Endodermal cell (in vitro differentiated cells): ENCODE measurements around the gene PCNX4. TPM values are rescaled to one million over a fixed set of nuclear protein-coding genes. Genes with fewer than 3 reads are reported as not detected.

Experiments
- DNase-seq: peaks from one replicate; pipeline ENCODE4 v3.0.0-alpha.2; 2017
- H3K27ac ChIP-seq: 2 replicates; pipeline ENCODE4 v1.5.1; 2013; ENCODE audit warnings: mild to moderate bottlenecking, low read depth, low read length, moderate library complexity
- H3K27me3 ChIP-seq: 2 replicates; pipeline ENCODE4 v1.6.1; 2013; ENCODE audit warnings: mild to moderate bottlenecking, low read length, moderate library complexity; ENCODE audit not compliant: insufficient read depth, control insufficient read depth, poor library complexity, severe bottlenecking
- H3K36me3 ChIP-seq: 2 replicates; pipeline ENCODE4 v1.7.0; 2013; ENCODE audit warnings: mild to moderate bottlenecking, low read length, moderate library complexity; ENCODE audit not compliant: control insufficient read depth, insufficient read depth
- H3K4me1 ChIP-seq: one replicate; pipeline ENCODE4 v1.7.0; 2013; ENCODE audit warnings: low read length; ENCODE audit not compliant: control insufficient read depth, insufficient read depth
- H3K4me3 ChIP-seq: 2 replicates; pipeline ENCODE4 v1.5.1; 2013; ENCODE audit warnings: mild to moderate bottlenecking, low read length, moderate library complexity
- H3K9ac ChIP-seq: 2 replicates; pipeline ENCODE4 v1.6.1; 2013; ENCODE audit warnings: mild to moderate bottlenecking, low read length, moderate library complexity; ENCODE audit not compliant: poor library complexity, severe bottlenecking; ENCODE audit errors: extremely low read depth
- H3K9me3 ChIP-seq: 2 replicates; pipeline ENCODE4 v1.6.1; 2013; ENCODE audit warnings: mild to moderate bottlenecking, low read length, moderate library complexity; ENCODE audit not compliant: control insufficient read depth
- H3K27ac Mint-ChIP-seq: 2 replicates; pipeline ENCODE4 v1.8.0; 2020; ENCODE audit warnings: mixed read lengths
- H3K27me3 Mint-ChIP-seq: 2 replicates; pipeline ENCODE4 v1.8.0; 2021; ENCODE audit warnings: mild to moderate bottlenecking, mixed read lengths; ENCODE audit not compliant: insufficient read depth
- H3K36me3 Mint-ChIP-seq: 2 replicates; pipeline ENCODE4 v1.8.0; 2020; ENCODE audit warnings: low read depth, mixed read lengths
- H3K4me1 Mint-ChIP-seq: 2 replicates; pipeline ENCODE4 v1.8.0; 2020; ENCODE audit warnings: mixed read lengths
- H3K4me3 Mint-ChIP-seq: 2 replicates; pipeline ENCODE4 v1.8.0; 2020; ENCODE audit warnings: mild to moderate bottlenecking, moderate library complexity, mixed read lengths
- H3K9me3 Mint-ChIP-seq: 2 replicates; pipeline ENCODE4 v1.8.0; 2020; ENCODE audit warnings: mild to moderate bottlenecking, mixed read lengths
- WGBS, 2 experiments: methylation state at CpG; one replicate each; pipeline versions ENCODE4 v1.1.5 to v1.1.7; 2013; ENCODE audit warnings: missing lambda C conversion rate in 2 of 2, mixed read lengths in 1 of 2; ENCODE audit not compliant: insufficient coverage in 1 of 2, insufficient read length in 1 of 2; 5-methylcytosine and 5-hydroxymethylcytosine counted together
- total RNA-seq, 2 donors: library from RNA; stranded (reverse); fragmentation: NEBNext Ultra II Directional in 1 of 2; extraction: Animal tissue kit (Norgen Biotek cat#: 25700) in 1 of 2; gene quantifications; 2 replicates in 1 of 2; 3 replicates in 1 of 2; pipeline ENCODE4 v1.2.1, GENCODE V29; 2021
- TF ChIP-seq, protein P1 (sequence below): fragments of 200-600 bp; sonication (generic); conservative IDR thresholded peaks from 2 replicates; pipeline ENCODE4 v1.5.0; 2021; ENCODE audit warnings: antibody characterized with exemption, mild to moderate bottlenecking

The PCNX4 gene
- total RNA-seq, 2 donors from 2014 or later = 61.1 to 74.3 TPM

- H3K9me3 ChIP-seq = peaks cover 15% of the 10 kb centered on the region
- H3K4me1 Mint-ChIP-seq = peaks cover 8% of the 10 kb centered on the region
- no peak overlapping the region for H3K27ac ChIP-seq
- no peak overlapping the region for H3K4me3 Mint-ChIP-seq
- peaks cover 29% of the 10 kb centered on the region for H3K36me3 Mint-ChIP-seq
- no peaks in the 10 kb centered on the region for H3K27me3 ChIP-seq
- TF ChIP-seq, protein P1, sequence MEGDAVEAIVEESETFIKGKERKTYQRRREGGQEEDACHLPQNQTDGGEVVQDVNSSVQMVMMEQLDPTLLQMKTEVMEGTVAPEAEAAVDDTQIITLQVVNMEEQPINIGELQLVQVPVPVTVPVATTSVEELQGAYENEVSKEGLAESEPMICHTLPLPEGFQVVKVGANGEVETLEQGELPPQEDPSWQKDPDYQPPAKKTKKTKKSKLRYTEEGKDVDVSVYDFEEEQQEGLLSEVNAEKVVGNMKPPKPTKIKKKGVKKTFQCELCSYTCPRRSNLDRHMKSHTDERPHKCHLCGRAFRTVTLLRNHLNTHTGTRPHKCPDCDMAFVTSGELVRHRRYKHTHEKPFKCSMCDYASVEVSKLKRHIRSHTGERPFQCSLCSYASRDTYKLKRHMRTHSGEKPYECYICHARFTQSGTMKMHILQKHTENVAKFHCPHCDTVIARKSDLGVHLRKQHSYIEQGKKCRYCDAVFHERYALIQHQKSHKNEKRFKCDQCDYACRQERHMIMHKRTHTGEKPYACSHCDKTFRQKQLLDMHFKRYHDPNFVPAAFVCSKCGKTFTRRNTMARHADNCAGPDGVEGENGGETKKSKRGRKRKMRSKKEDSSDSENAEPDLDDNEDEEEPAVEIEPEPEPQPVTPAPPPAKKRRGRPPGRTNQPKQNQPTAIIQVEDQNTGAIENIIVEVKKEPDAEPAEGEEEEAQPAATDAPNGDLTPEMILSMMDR = no peak
- H3K36me3 ChIP-seq = peaks cover 24% of the 10 kb centered on the region
- 100% methylated on average over 1 of the region's 1 CpG; no CpG with 5 or more reads in 1 of the 2 experiments for WGBS, 2 experiments
- peaks cover 8% of the 10 kb centered on the region for H3K9me3 Mint-ChIP-seq
- H3K4me1 ChIP-seq = no peaks in the 10 kb centered on the region
- no peak for DNase-seq
- no peak overlapping the region for H3K27ac Mint-ChIP-seq
- H3K9ac ChIP-seq = no peak overlapping the region
- H3K4me3 ChIP-seq = no peak overlapping the region
- no peaks in the 10 kb centered on the region for H3K27me3 Mint-ChIP-seq
Observed at GRCh38 chr14:60101786-60102185, 10.1 kb downstream of the PCNX4 start.

- peaks cover 8% of the 10 kb centered on the region for H3K4me1 Mint-ChIP-seq
Observed at GRCh38 chr14:60102389-60102788, 10.7 kb downstream of the PCNX4 start.

GRCh38 chr14:60106339-60106738 is 14.6 kb downstream of the PCNX4 start:
- H3K36me3 Mint-ChIP-seq = peaks cover 31% of the 10 kb centered on the region
- H3K4me1 Mint-ChIP-seq = peaks cover 3% of the 10 kb centered on the region
- H3K9me3 Mint-ChIP-seq = no peaks in the 10 kb centered on the region
- TF ChIP-seq, protein P1 = no peak
- no peaks in the 10 kb centered on the region for H3K4me1 ChIP-seq
- no peak overlapping the region for H3K27ac Mint-ChIP-seq
- H3K27ac ChIP-seq = no peak overlapping the region
- H3K27me3 Mint-ChIP-seq = no peaks in the 10 kb centered on the region
- no peaks in the 10 kb centered on the region for H3K9me3 ChIP-seq
- no peak for DNase-seq
- H3K4me3 Mint-ChIP-seq = no peak overlapping the region
- H3K9ac ChIP-seq = no peak overlapping the region
- H3K27me3 ChIP-seq = no peaks in the 10 kb centered on the region
- WGBS, 2 experiments = 90 to 97% methylated on average over 2 of the region's 2 CpGs
- peaks cover 27% of the 10 kb centered on the region for H3K36me3 ChIP-seq
- no peak overlapping the region for H3K4me3 ChIP-seq

More at GRCh38 chr14:60102389-60102788, 10.7 kb downstream of the PCNX4 start:
- peaks cover 26% of the 10 kb centered on the region for H3K36me3 Mint-ChIP-seq
- Histone ChIP-seq H3K36me3 (peaks cover 18% of the 10 kb centered on the region), H3K27me3 (no peaks in the 10 kb centered on the region), H3K4me1 (no peaks in the 10 kb centered on the region), H3K27ac (no peak overlapping the region), H3K9ac (no peak overlapping the region), H3K4me3 (no peak overlapping the region), H3K9me3 (peaks cover 12% of the 10 kb centered on the region)
- peak overlapping the region; percentile 76 for H3K27ac Mint-ChIP-seq
- H3K27me3 Mint-ChIP-seq = no peaks in the 10 kb centered on the region
- whole genome bisulfite sequencing, 2 experiments = 92 to 100% methylated on average over 1 to 2 of the region's 2 CpGs
- DNase-seq = no peak
- H3K4me3 Mint-ChIP-seq = no peak overlapping the region
- TF ChIP-seq, protein P1 = no peak
- peaks cover 8% of the 10 kb centered on the region for H3K9me3 Mint-ChIP-seq
